SK-N-SH (cell line): ENCODE measurements around the gene TAF6. TPM values are rescaled to one million over a fixed set of nuclear protein-coding genes. Genes with fewer than 3 reads are reported as not detected.

Source experiments
- CTCF ChIA-PET: fragments of 300-600, 350-600 bp; formaldehyde crosslinking; extraction: SDS; loops from one replicate; lab custom pipeline; 2021; lab: Yijun Ruan, JAX
- POLR2A ChIA-PET: fragments of 350-600 bp; sonication (Branson Sonifier 250); formaldehyde crosslinking; extraction: SDS; loops from one replicate; lab custom pipeline; 2020; ENCODE audit warnings: antibody characterized with exemption, inconsistent platforms; lab: Yijun Ruan, JAX
- DNase-seq: peaks from one replicate; pipeline ENCODE4 v3.0.0; 2012
- H2AFZ ChIP-seq: fragments of 200-600 bp; sonication (generic); 2 replicates; pipeline ENCODE4 v1.8.1; 2016; ENCODE audit warnings: antibody characterized with exemption, mild to moderate bottlenecking, low read depth
- H3F3A ChIP-seq: fragments of 200-600 bp; sonication (generic); replicated peaks from 2 replicates; pipeline ENCODE3; 2016; ENCODE audit warnings: antibody characterized with exemption, mild to moderate bottlenecking; ENCODE audit not compliant: insufficient read depth
- H3K27ac ChIP-seq, 2 experiments: fragments of 200-500 bp in 1 of 2; fragments of 200-600 bp in 1 of 2; sonication (Bioruptor generic) in 1 of 2; sonication (generic), shearing (Covaris generic) in 1 of 2; 2 replicates each; pipeline versions ENCODE4 v1.5.1 to v1.6.1; 2014 to 2016; ENCODE audit warnings: low read depth in 2 of 2, inconsistent platforms in 1 of 2, low read length in 1 of 2, mild to moderate bottlenecking in 1 of 2, mixed read lengths in 1 of 2
- H3K27me3 ChIP-seq: fragments of 200-600 bp; sonication (generic), shearing (Covaris generic); 2 replicates; pipeline ENCODE4 v1.6.1; 2016; ENCODE audit warnings: mixed run types; ENCODE audit not compliant: insufficient read depth
- H3K36me3 ChIP-seq, 2 experiments: fragments of 200-500 bp in 1 of 2; fragments of 200-600 bp in 1 of 2; sonication (Bioruptor generic) in 1 of 2; sonication (generic) in 1 of 2; replicated peaks in 1 of 2; 2 replicates each; pipeline versions ENCODE3 to v1.5.1; 2014 to 2016; ENCODE audit warnings: low read length in 1 of 2, mild to moderate bottlenecking in 1 of 2; ENCODE audit not compliant: insufficient read depth in 2 of 2, control insufficient read depth in 1 of 2
- H3K4me1 ChIP-seq, 2 experiments: fragments of 200-500 bp in 1 of 2; fragments of 200-600 bp in 1 of 2; sonication (Bioruptor generic) in 1 of 2; sonication (generic), shearing (Covaris generic) in 1 of 2; 2 replicates each; pipeline versions ENCODE4 v1.5.1 to v1.6.1; 2014 to 2016; ENCODE audit warnings: low read depth in 1 of 2, low read length in 1 of 2, mixed run types in 1 of 2; ENCODE audit not compliant: insufficient read depth in 2 of 2, control insufficient read depth in 1 of 2
- H3K4me2 ChIP-seq: fragments of 200-600 bp; sonication (generic), shearing (Covaris generic); 2 replicates; pipeline ENCODE4 v1.6.1; 2017; ENCODE audit warnings: mixed run types
- H3K4me3 ChIP-seq, 2 experiments: fragments of 200-500 bp in 1 of 2; fragments of 200-600 bp in 1 of 2; sonication (Bioruptor generic) in 1 of 2; sonication (generic), shearing (Covaris generic) in 1 of 2; 2 replicates each; pipeline versions ENCODE4 v1.5.1 to v1.8.1; 2014 to 2016; ENCODE audit warnings: low read depth in 2 of 2, inconsistent platforms in 1 of 2, low read length in 1 of 2, mild to moderate bottlenecking in 1 of 2, mixed read lengths in 1 of 2, moderate library complexity in 1 of 2
- H3K79me2 ChIP-seq: fragments of 200-600 bp; sonication (generic); 2 replicates; pipeline ENCODE4 v1.8.1; 2017; ENCODE audit warnings: mild to moderate bottlenecking; ENCODE audit not compliant: insufficient read depth
- H3K9ac ChIP-seq: fragments of 200-600 bp; sonication (generic); 2 replicates; pipeline ENCODE4 v1.6.1; 2017; ENCODE audit warnings: mixed run types
- H3K9me2 ChIP-seq: fragments of 200-600 bp; sonication (generic); 2 replicates; pipeline ENCODE4 v1.6.1; 2017; ENCODE audit warnings: mixed run types
- H3K9me3 ChIP-seq: fragments of 200-600 bp; sonication (generic); 2 replicates; pipeline ENCODE4 v1.6.1; 2017; ENCODE audit warnings: mixed run types, mild to moderate bottlenecking, moderate library complexity
- H4K20me1 ChIP-seq: fragments of 200-600 bp; sonication (generic); 2 replicates; pipeline ENCODE4 v1.6.1; 2017; ENCODE audit warnings: mild to moderate bottlenecking, mixed run types; ENCODE audit not compliant: insufficient read depth
- ELF1 ChIP-seq: IDR thresholded peaks from 2 replicates; pipeline ENCODE4 v1.4.0; 2012
- EP300 ChIP-seq, 2 experiments: IDR thresholded peaks; 2 replicates each; pipeline versions ENCODE4 v1.4.0 to v1.6.1; 2012; ENCODE audit warnings: borderline replicate concordance in 1 of 2, low read depth in 1 of 2, low read length in 1 of 2
- EZH2phosphoT487 ChIP-seq: fragments of 200-600 bp; sonication (generic); IDR thresholded peaks from 2 replicates; pipeline ENCODE4 v1.6.1; 2017; ENCODE audit warnings: low read depth, mixed run types, mild to moderate bottlenecking, antibody characterized with exemption, moderate library complexity, borderline replicate concordance
- FOXM1 ChIP-seq: IDR thresholded peaks from 2 replicates; pipeline ENCODE4 v1.4.0; 2012; ENCODE audit warnings: low read depth, mild to moderate bottlenecking
- GATA2 ChIP-seq: sonication (generic); formaldehyde crosslinking; IDR thresholded peaks from 2 replicates; pipeline ENCODE4 v1.5.0; 2020; ENCODE audit warnings: mild to moderate bottlenecking, missing genetic modification reagents
- IRF3 ChIP-seq: fragments of 150-350 bp; IDR thresholded peaks from 2 replicates; pipeline ENCODE4 v1.6.1; 2016; ENCODE audit warnings: mild to moderate bottlenecking, low read depth, low read length
- MAX ChIP-seq: IDR thresholded peaks from 2 replicates; pipeline ENCODE4 v1.4.0; 2012; ENCODE audit warnings: low read depth
- MEF2A ChIP-seq: IDR thresholded peaks from 2 replicates; pipeline ENCODE4 v1.4.0; 2012; ENCODE audit warnings: low read depth, borderline replicate concordance
- PBX3 ChIP-seq: IDR thresholded peaks from 2 replicates; pipeline ENCODE4; 2012
- POLR2AphosphoS5 ChIP-seq: IDR thresholded peaks from 2 replicates; pipeline ENCODE4 v1.6.1; 2012; ENCODE audit warnings: low read depth, low read length
- RCOR1 ChIP-seq: fragments of 150-350 bp; IDR thresholded peaks from 2 replicates; pipeline ENCODE4 v1.6.1; 2017; ENCODE audit warnings: antibody characterized with exemption, low read length
- REST ChIP-seq: IDR thresholded peaks from 2 replicates; pipeline ENCODE4 v1.6.1; 2012; ENCODE audit warnings: mild to moderate bottlenecking, low read depth, low read length, moderate library complexity
- SIN3A ChIP-seq: IDR thresholded peaks from 2 replicates; pipeline ENCODE4 v1.6.1; 2012; ENCODE audit warnings: low read depth, mild to moderate bottlenecking, low read length, moderate library complexity, borderline replicate concordance
- SMC3 ChIP-seq: IDR thresholded peaks from 2 replicates; pipeline ENCODE4 v1.6.1; 2012; ENCODE audit warnings: low read depth, low read length, improper control_type of control experiment
- TCF12 ChIP-seq: IDR thresholded peaks from 2 replicates; pipeline ENCODE4 v1.4.0; 2012
- USF2 ChIP-seq: fragments of 150-350 bp; IDR thresholded peaks from 2 replicates; pipeline ENCODE4 v1.6.1; 2017; ENCODE audit warnings: antibody characterized with exemption, low read length, low read depth, borderline replicate concordance
- WGBS: methylation state at CpG from one replicate; pipeline ENCODE4 v1.1.6; 2017; ENCODE audit warnings: low lambda C conversion rate; 5-methylcytosine and 5-hydroxymethylcytosine counted together
- polyA plus RNA-seq, 3 experiments: library from polyadenylated mRNA; depleted of rRNA; stranded (reverse); fragments of >200 nt; gene quantifications; 2 replicates each; pipeline ENCODE4 v1.2.3, GENCODE V29; 2012

The TAF6 gene
- polyA plus RNA-seq, 1 of the 3 experiments (the other 2 are of a cell fraction) = 70.5 TPM

GRCh38 chr7:100148559-100149328 lies 29.6 kb upstream of the TAF6 start, which contains the start of gene LAMTOR4 (continued):
- no peak for TF ChIP-seq IRF3
- TF ChIP-seq MAX = peak; percentile 97
- 0 out of 2 replicates have a peak, but pooled peaks have one; percentile 21 for TF ChIP-seq RCOR1
- no peak for TF ChIP-seq TCF12
- no peak for TF ChIP-seq REST
- TF ChIP-seq POLR2AphosphoS5 = peak; percentile 91
- TF ChIP-seq USF2 = peak; percentile 84
- TF ChIP-seq ELF1 = peak; percentile 78
- TF ChIP-seq MEF2A = no peak
- peak; percentile 15; the same call in 1 of the 2 replicates for TF ChIP-seq SMC3
- TF ChIP-seq PBX3 = peak; percentile 99
- TF ChIP-seq EZH2phosphoT487 = no peak

- no peaks in the 10 kb centered on the region for H3K27me3 ChIP-seq
- H2AFZ ChIP-seq = peak overlapping the region; percentile 94; the same call in 1 of the 2 replicates
- peak overlapping the region; percentile 52 for H3K4me2 ChIP-seq
- H3K79me2 ChIP-seq = peaks cover 41% of the 10 kb centered on the region
- H3K4me1 ChIP-seq = peaks cover 5 to 7% of the 10 kb centered on the region in 2 experiments; a peak in 2 of 4 replicates
- no peaks in the 10 kb centered on the region for H4K20me1 ChIP-seq
- H3K36me3 ChIP-seq = peaks cover 2 to 21% of the 10 kb centered on the region in 2 experiments
- POLR2A ChIA-PET = interaction anchor here (0.5 to 3.6 kb wide), 10 partner anchors 10 to 280 kb away, joined by 3 to 25 read pairs (median 5); partner anchors contain the start of genes AP4M1, GAL3ST4, MBLAC1 and MCM7
- H3K9ac ChIP-seq = peak overlapping the region; percentile 13; the same call in 1 of the 2 replicates
- no peak for DNase-seq
- H3K9me2 ChIP-seq = no peaks in the 10 kb centered on the region
- CTCF ChIA-PET = interaction anchor here (0.8 to 6.5 kb wide), 7 partner anchors 10 to 154 kb away, joined by 3 to 73 read pairs (median 5); partner anchors contain the start of gene TRAPPC14
- no peak for TF ChIP-seq SIN3A
- no peak for TF ChIP-seq FOXM1
- no peak for TF ChIP-seq GATA2 (CRISPR knock-in tag)
- TF ChIP-seq EP300 (IDR thresholded peaks at IDR 0.05; ENCODE audit: borderline replicate concordance in 1 of 2, low read depth in 1 of 2, low read length in 1 of 2) = 0 out of 4 replicates have a peak, but pooled peaks of 1 of the 2 experiments have one; percentile 16
- TF ChIP-seq, all 33 proteins: peak for 1
- Histone ChIP-seq H3K4me3 (peak overlapping the region; percentile 26 to 29), H3F3A (peaks cover 16% of the 10 kb centered on the region), H3K9me3 (no peaks in the 10 kb centered on the region), H3K27ac (peak overlapping the region; percentile 27 to 80; a peak in 3 of 4 replicates)
- WGBS = 45% methylated on average over 14 of the region's 14 CpGs
Measured at GRCh38 chr7:100148225-100148558, 29.0 kb upstream of the TAF6 start.
